ENCODE data around the gene LDLRAP1. TPM values are rescaled to one million over a fixed set of nuclear protein-coding genes. Genes with fewer than 3 reads are reported as not detected.

LDLRAP1 gene
- total RNA-seq, 1 experiment from 2014 or later: 16.3 TPM

DNA sequence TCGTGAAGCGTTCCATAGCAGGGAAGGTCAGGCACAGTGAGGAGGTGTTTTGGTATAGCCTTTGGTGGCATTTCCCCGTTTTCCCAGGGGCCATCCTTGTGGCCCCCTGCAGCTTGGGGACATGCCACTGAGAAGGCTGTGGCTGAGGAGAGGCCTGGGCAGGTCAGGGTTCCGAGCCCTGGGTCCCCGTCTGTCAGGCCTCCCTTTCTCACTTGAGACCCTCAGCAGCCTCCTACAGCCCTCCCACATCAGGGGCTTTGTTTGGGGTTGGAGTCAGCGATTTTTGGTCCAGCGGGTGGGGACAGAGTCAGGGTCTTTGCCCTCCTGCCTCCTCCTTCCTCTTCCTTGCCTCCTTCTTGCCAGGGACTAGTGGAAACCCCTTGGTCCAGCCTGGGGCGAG is 22.2 kb downstream of the LDLRAP1 start:
- 0 out of 2 replicates have a peak, but pooled peaks cover 5% of the 10 kb centered on the region for H3K36me3 Mint-ChIP-seq

DNA sequence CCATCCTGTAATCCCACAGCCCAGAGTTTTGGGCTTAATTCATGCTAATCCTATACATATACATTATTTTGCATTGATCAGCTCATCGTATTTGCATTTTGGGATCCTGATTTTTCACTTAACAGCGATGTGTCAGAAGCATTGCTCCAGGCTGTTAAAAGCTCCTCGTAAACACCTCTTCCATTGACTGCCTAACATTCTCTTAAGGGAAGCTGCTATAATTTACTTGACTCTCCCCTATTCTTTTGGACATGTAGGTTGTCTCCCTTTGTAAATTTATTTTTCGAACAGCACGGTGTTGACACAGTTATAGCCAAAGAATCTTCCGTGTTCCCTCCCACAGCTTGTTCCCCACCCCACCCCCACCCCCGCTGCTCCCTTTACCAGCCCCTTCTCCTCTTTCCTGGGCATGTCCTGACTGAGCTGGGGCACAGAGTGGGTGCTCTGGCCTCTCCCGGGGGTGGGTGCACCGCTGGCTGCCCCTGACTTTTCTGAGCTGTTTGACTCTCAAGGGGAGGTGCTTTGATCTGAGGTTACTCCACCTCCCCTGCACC is 22.8 kb downstream of the LDLRAP1 start:
- no peak for DNase-seq (ENCODE audit: low spot score)
- Mint-ChIP-seq H3K27ac (peak overlapping the region; percentile 76), H3K27me3 (ENCODE audit: low read depth) (no peaks in the 10 kb centered on the region), H3K4me3 (no peak overlapping the region), H3K9me3 (no peaks in the 10 kb centered on the region), H3K36me3 (0 out of 2 replicates have a peak, but pooled peaks cover 5% of the 10 kb centered on the region), H3K4me1 (peaks cover 48% of the 10 kb centered on the region)
- ATAC-seq: no peak
- TF ChIP-seq, protein P1, sequence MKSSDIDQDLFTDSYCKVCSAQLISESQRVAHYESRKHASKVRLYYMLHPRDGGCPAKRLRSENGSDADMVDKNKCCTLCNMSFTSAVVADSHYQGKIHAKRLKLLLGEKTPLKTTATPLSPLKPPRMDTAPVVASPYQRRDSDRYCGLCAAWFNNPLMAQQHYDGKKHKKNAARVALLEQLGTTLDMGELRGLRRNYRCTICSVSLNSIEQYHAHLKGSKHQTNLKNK (CRISPR knock-in tag; IDR thresholded peaks at IDR 0.05): no peak
- TF ChIP-seq ZNF416 (CRISPR knock-in tag; IDR thresholded peaks at IDR 0.05): no peak
- TF ChIP-seq, protein P2, sequence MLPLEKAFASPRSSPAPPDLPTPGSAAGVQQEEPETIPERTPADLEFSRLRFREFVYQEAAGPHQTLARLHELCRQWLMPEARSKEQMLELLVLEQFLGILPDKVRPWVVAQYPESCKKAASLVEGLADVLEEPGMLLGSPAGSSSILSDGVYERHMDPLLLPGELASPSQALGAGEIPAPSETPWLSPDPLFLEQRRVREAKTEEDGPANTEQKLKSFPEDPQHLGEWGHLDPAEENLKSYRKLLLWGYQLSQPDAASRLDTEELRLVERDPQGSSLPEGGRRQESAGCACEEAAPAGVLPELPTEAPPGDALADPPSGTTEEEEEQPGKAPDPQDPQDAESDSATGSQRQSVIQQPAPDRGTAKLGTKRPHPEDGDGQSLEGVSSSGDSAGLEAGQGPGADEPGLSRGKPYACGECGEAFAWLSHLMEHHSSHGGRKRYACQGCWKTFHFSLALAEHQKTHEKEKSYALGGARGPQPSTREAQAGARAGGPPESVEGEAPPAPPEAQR (CRISPR knock-in tag; IDR thresholded peaks at IDR 0.05): no peak
- TF ChIP-seq ZNF138 (CRISPR knock-in tag; conservative IDR thresholded peaks at IDR 0.05): no peak
- no peak for TF ChIP-seq ESRRA (CRISPR knock-in tag; IDR thresholded peaks at IDR 0.05; ENCODE audit: borderline replicate concordance)
- no peak for TF ChIP-seq NR2C2 (CRISPR knock-in tag; IDR thresholded peaks at IDR 0.05)
- TF ChIP-seq, protein P3, sequence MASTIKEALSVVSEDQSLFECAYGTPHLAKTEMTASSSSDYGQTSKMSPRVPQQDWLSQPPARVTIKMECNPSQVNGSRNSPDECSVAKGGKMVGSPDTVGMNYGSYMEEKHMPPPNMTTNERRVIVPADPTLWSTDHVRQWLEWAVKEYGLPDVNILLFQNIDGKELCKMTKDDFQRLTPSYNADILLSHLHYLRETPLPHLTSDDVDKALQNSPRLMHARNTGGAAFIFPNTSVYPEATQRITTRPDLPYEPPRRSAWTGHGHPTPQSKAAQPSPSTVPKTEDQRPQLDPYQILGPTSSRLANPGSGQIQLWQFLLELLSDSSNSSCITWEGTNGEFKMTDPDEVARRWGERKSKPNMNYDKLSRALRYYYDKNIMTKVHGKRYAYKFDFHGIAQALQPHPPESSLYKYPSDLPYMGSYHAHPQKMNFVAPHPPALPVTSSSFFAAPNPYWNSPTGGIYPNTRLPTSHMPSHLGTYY (CRISPR knock-in tag; IDR thresholded peaks at IDR 0.05): no peak
- TF ChIP-seq, protein P4, sequence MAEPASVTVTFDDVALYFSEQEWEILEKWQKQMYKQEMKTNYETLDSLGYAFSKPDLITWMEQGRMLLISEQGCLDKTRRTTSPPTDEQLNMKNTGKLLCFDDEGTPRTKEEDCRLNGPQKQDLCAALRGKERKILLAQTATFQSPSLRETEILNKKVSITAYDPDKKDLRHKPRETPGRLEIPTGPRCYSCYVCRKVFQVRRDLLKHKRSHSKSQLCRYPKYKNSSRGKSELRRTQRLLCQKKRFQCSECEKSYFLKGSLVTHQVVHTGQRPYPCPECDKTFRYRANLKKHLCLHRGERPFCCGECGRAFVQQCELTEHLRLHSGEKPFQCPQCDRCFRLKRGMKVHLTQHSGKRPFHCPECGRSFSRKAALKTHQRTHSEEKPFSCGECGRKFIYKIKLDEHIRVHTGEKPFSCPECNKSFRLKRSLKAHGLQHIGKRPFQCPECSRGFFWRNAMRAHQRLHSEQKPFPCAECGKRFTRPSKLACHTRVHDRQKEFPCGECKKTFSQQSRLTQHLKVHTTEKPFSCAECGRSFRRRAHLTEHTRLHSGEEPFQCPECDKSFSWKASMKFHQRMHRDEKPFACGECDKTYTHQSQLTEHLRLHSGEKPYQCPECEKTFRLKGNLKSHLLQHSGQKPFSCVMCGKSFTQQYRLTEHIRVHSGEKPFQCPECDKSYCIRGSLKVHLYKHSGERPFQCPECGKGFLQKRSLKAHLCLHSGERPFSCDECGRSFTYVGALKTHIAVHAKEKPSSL (CRISPR knock-in tag; conservative IDR thresholded peaks at IDR 0.05): no peak
- ChIA-PET POLR2A (interaction anchor here (0.8 kb wide), 1 partner anchor 334 kb away, joined by 3 read pairs; the partner anchor contains the start of gene SYF2), CTCF (interaction anchor here (0.7 to 2.5 kb wide), 13 partner anchors 12 to 254 kb away, joined by 3 to 9 read pairs (median 3); partner anchors contain the start of genes LDLRAP1 and MTFR1L)

More for the DNA sequence above, 22.2 kb downstream of the LDLRAP1 start:
- ATAC-seq: no peak
- Mint-ChIP-seq H3K27ac (peak overlapping the region; percentile 59), H3K4me1 (peaks cover 48% of the 10 kb centered on the region), H3K27me3 (ENCODE audit: low read depth) (no peaks in the 10 kb centered on the region), H3K4me3 (no peak overlapping the region), H3K9me3 (no peaks in the 10 kb centered on the region)
- CTCF ChIA-PET: interaction anchor here (0.6 to 2.5 kb wide), 11 partner anchors 12 to 254 kb away, joined by 3 to 9 read pairs (median 4); partner anchors contain the start of genes LDLRAP1 and MTFR1L
- TF ChIP-seq, protein P5, sequence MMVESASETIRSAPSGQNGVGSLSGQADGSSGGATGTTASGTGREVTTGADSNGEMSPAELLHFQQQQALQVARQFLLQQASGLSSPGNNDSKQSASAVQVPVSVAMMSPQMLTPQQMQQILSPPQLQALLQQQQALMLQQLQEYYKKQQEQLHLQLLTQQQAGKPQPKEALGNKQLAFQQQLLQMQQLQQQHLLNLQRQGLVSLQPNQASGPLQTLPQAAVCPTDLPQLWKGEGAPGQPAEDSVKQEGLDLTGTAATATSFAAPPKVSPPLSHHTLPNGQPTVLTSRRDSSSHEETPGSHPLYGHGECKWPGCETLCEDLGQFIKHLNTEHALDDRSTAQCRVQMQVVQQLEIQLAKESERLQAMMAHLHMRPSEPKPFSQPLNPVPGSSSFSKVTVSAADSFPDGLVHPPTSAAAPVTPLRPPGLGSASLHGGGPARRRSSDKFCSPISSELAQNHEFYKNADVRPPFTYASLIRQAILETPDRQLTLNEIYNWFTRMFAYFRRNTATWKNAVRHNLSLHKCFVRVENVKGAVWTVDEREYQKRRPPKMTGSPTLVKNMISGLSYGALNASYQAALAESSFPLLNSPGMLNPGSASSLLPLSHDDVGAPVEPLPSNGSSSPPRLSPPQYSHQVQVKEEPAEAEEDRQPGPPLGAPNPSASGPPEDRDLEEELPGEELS (CRISPR knock-in tag; IDR thresholded peaks at IDR 0.05): no peak
- no peak for TF ChIP-seq RELA (CRISPR knock-in tag; IDR thresholded peaks at IDR 0.05; ENCODE audit: borderline replicate concordance)
- no peak for TF ChIP-seq ZNF138 (CRISPR knock-in tag; conservative IDR thresholded peaks at IDR 0.05)
- TF ChIP-seq, protein P2 (CRISPR knock-in tag; IDR thresholded peaks at IDR 0.05): no peak
- TF ChIP-seq MYBL2 (CRISPR knock-in tag; IDR thresholded peaks at IDR 0.05): no peak
- TF ChIP-seq ZNF416 (CRISPR knock-in tag; IDR thresholded peaks at IDR 0.05): no peak
- TF ChIP-seq, protein P6, sequence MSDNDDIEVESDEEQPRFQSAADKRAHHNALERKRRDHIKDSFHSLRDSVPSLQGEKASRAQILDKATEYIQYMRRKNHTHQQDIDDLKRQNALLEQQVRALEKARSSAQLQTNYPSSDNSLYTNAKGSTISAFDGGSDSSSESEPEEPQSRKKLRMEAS (CRISPR knock-in tag; IDR thresholded peaks at IDR 0.05): no peak
- TF ChIP-seq, protein P7, sequence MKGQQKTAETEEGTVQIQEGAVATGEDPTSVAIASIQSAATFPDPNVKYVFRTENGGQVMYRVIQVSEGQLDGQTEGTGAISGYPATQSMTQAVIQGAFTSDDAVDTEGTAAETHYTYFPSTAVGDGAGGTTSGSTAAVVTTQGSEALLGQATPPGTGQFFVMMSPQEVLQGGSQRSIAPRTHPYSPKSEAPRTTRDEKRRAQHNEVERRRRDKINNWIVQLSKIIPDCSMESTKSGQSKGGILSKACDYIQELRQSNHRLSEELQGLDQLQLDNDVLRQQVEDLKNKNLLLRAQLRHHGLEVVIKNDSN (CRISPR knock-in tag; IDR thresholded peaks at IDR 0.05): no peak
- TF ChIP-seq TEAD4 (CRISPR knock-in tag; IDR thresholded peaks at IDR 0.05): no peak
- TF ChIP-seq PRRX2 (CRISPR knock-in tag; IDR thresholded peaks at IDR 0.05): no peak
- POLR2A ChIA-PET: interaction anchor here (0.6 to 0.8 kb wide), 3 partner anchors 8 to 487 kb away, joined by 3 read pairs; partner anchors contain the start of gene SYF2
- no peak for DNase-seq (ENCODE audit: low spot score)

Data from WTC11 (cell line).